ENCODE measurements around the gene EDNRA. TPM values are rescaled to one million over a fixed set of nuclear protein-coding genes. Genes with fewer than 3 reads are reported as not detected.

EDNRA gene
- total and polyA plus RNA-seq, 9 of the 15 experiments (the other 6 are each of a cell fraction or from before 2014, with no cell fraction given), result not detected

GRCh38 chr4:147548256-147548655 lies 67.4 kb downstream of the EDNRA start:
- no peak overlapping the region for H3K27ac ChIP-seq (ENCODE audit: extremely low read depth, low read depth, low read length)
- no peak overlapping the region for H2AFZ ChIP-seq (ENCODE audit: low read depth, low read length)
- no peak overlapping the region for H3K4me2 ChIP-seq (ENCODE audit: insufficient read depth, low read length)
- intact Hi-C loops (cut with micrococcal nuclease), result no loop called here
- in situ Hi-C loops (cut with MboI), result no loop called here
- DNase-seq (ENCODE audit: extremely low read depth in 1 of 4, low spot score in 3 of 4) (no peak), FAIRE-seq (no peak), ATAC-seq (no peak)
- POLR2A ChIA-PET, result no interaction called here
- no peak for TF ChIP-seq SFPQ (IDR thresholded peaks at IDR 0.05; ENCODE audit: low read depth, low read length)
- no peak for TF ChIP-seq ADNP (tag; IDR thresholded peaks at IDR 0.05)
- no peak for TF ChIP-seq ZSCAN29 (IDR thresholded peaks at IDR 0.05)
- no peak for TF ChIP-seq RBM34 (IDR thresholded peaks at IDR 0.05; ENCODE audit: borderline replicate concordance, insufficient read depth, low read length)
- no peak for TF ChIP-seq SIN3B (IDR thresholded peaks at IDR 0.05; ENCODE audit: low read depth)
- no peak for TF ChIP-seq KLF6 (CRISPR knock-in tag; IDR thresholded peaks at IDR 0.05; ENCODE audit: borderline replicate concordance)
- no peak for TF ChIP-seq THRB (CRISPR knock-in tag; conservative IDR thresholded peaks at IDR 0.05)
- TF ChIP-seq TRIM24 (IDR thresholded peaks at IDR 0.05), result no peak
- no peak for TF ChIP-seq AFF4 (CRISPR knock-in tag; IDR thresholded peaks at IDR 0.05)
- TF ChIP-seq ZNF212 (CRISPR knock-in tag; IDR thresholded peaks at IDR 0.05), result no peak
- TF ChIP-seq NR2C1 (IDR thresholded peaks at IDR 0.05), result no peak
- TF ChIP-seq NR2C1 (tag; IDR thresholded peaks at IDR 0.05), result no peak
- TF ChIP-seq NRF1 (conservative IDR thresholded peaks at IDR 0.05 in 1 of 2, IDR thresholded peaks at IDR 0.05 in 1 of 2), result no peak
- CTCF ChIA-PET (ENCODE audit: low intra/inter-chr PET ratio), result no interaction called here
- H4K20me1 ChIP-seq (replicated peaks; ENCODE audit: control insufficient read depth, insufficient read depth, low read length), result no peaks in the 10 kb centered on the region
- H3K9ac ChIP-seq (ENCODE audit: insufficient read depth in 1 of 2, low read depth in 2 of 2, low read length in 2 of 2), result no peak overlapping the region
- H3K4me1 ChIP-seq (replicated peaks in 1 of 2; ENCODE audit: control insufficient read depth in 2 of 2, insufficient read depth in 2 of 2, low read length in 2 of 2), result no peaks in the 10 kb centered on the region
- H3K36me3 ChIP-seq (ENCODE audit: control insufficient read depth, insufficient read depth, low read length), result no peaks in the 10 kb centered on the region
- no peaks in the 10 kb centered on the region for H3K9me1 ChIP-seq (ENCODE audit: control insufficient read depth, insufficient read depth, low read length)
- H3K9me3 ChIP-seq (replicated peaks; ENCODE audit: control insufficient read depth, insufficient read depth, low read depth, low read length), result no peaks in the 10 kb centered on the region
- no peak overlapping the region for H3K4me3 ChIP-seq
- H3K79me2 ChIP-seq (ENCODE audit: control insufficient read depth, insufficient read depth, low read length), result no peaks in the 10 kb centered on the region
- WGBS (ENCODE audit: insufficient coverage, low coverage, missing lambda C conversion rate), result 0% methylated on average over 2 of the region's 2 CpGs
- BruUV-seq (replicated peaks), result no TSS peak
- no peaks in the 10 kb centered on the region for H3K27me3 ChIP-seq (ENCODE audit: control insufficient read depth in 2 of 2, insufficient read depth in 2 of 2, low read length in 2 of 2)
